GM23338 (cell line): ENCODE data around the gene ALDOA. TPM values are rescaled to one million over a fixed set of nuclear protein-coding genes. Genes with fewer than 3 reads are reported as not detected.
A peak's percentile ranks its signal among the peaks of the same experiment; 100 is the strongest.

ENCODE experiments used
- ATAC-seq: fragments of 200-7000 bp; cut with Tn5 transposase; 3 replicates; pipeline ENCODE4 v1.9.1; 2020
- DNase-seq: peaks from one replicate; pipeline ENCODE4 v3.0.0-alpha.2; 2015; ENCODE audit warnings: low spot score
- H2AFZ ChIP-seq: fragments of 200-600 bp; sonication (generic); 2 replicates; pipeline ENCODE4 v1.8.0; 2016; ENCODE audit warnings: antibody characterized with exemption, mild to moderate bottlenecking, moderate library complexity
- H3F3A ChIP-seq: fragments of 200-600 bp; sonication (generic); replicated peaks from 2 replicates; pipeline ENCODE4 v1.8.0; 2017; ENCODE audit warnings: antibody characterized with exemption, mixed run types, low read depth
- H3K27ac ChIP-seq: fragments of 200-600 bp; sonication (generic); 2 replicates; pipeline ENCODE4 v1.6.1; 2016; ENCODE audit warnings: low read depth
- H3K27me3 ChIP-seq: fragments of 200-600 bp; sonication (generic); 2 replicates; pipeline ENCODE4 v1.8.0; 2016; ENCODE audit warnings: mild to moderate bottlenecking, mixed run types, moderate library complexity; ENCODE audit not compliant: insufficient read depth
- H3K36me3 ChIP-seq: fragments of 200-600 bp; sonication (generic); 2 replicates; pipeline ENCODE4 v1.8.0; 2016; ENCODE audit warnings: mild to moderate bottlenecking; ENCODE audit not compliant: insufficient read depth
- H3K4me1 ChIP-seq: fragments of 200-600 bp; sonication (generic); 2 replicates; pipeline ENCODE4 v1.8.0; 2016; ENCODE audit warnings: mild to moderate bottlenecking, moderate library complexity; ENCODE audit not compliant: insufficient read depth
- H3K4me2 ChIP-seq: fragments of 200-600 bp; sonication (generic); 2 replicates; pipeline ENCODE4 v1.7.1; 2017; ENCODE audit warnings: mixed run types
- H3K4me3 ChIP-seq: fragments of 200-600 bp; sonication (generic); 2 replicates; pipeline ENCODE4 v1.6.1; 2016; ENCODE audit warnings: mixed run types
- H3K79me2 ChIP-seq: fragments of 200-600 bp; sonication (generic); replicated peaks from 2 replicates; pipeline ENCODE4 v1.8.0; 2017; ENCODE audit warnings: mild to moderate bottlenecking; ENCODE audit not compliant: insufficient read depth
- H3K9me2 ChIP-seq: fragments of 200-600 bp; sonication (generic); 2 replicates; pipeline ENCODE4 v1.8.0; 2017; ENCODE audit not compliant: insufficient read depth
- H4K20me1 ChIP-seq: fragments of 200-600 bp; sonication (generic); replicated peaks from 2 replicates; pipeline ENCODE4 v1.8.0; 2017; ENCODE audit warnings: mild to moderate bottlenecking; ENCODE audit not compliant: insufficient read depth
- H3K27ac Mint-ChIP-seq: 2 replicates; pipeline ENCODE4 v1.8.0; 2020; ENCODE audit warnings: inconsistent platforms, mild to moderate bottlenecking, moderate library complexity, mixed read lengths
- H3K27me3 Mint-ChIP-seq: 3 replicates; pipeline ENCODE4 v1.8.0; 2022; ENCODE audit warnings: low read depth, mild to moderate bottlenecking, moderate library complexity, mixed read lengths, inconsistent platforms; ENCODE audit not compliant: insufficient read depth, poor library complexity
- H3K36me3 Mint-ChIP-seq: 3 replicates; pipeline ENCODE4 v1.8.0; 2021; ENCODE audit warnings: low read depth, mild to moderate bottlenecking, inconsistent platforms, moderate library complexity, mixed read lengths
- H3K4me1 Mint-ChIP-seq: 3 replicates; pipeline ENCODE4 v1.8.0; 2020; ENCODE audit warnings: mild to moderate bottlenecking, inconsistent platforms, mixed read lengths
- H3K4me3 Mint-ChIP-seq: 3 replicates; pipeline ENCODE4 v1.8.0; 2021; ENCODE audit warnings: moderate library complexity, mild to moderate bottlenecking, inconsistent platforms, mixed read lengths
- H3K9me3 Mint-ChIP-seq: 3 replicates; pipeline ENCODE4 v1.8.0; 2020; ENCODE audit warnings: moderate library complexity, mild to moderate bottlenecking, inconsistent platforms, mixed read lengths
- CREB1 ChIP-seq: fragments of 250-450 bp; sonication (Bioruptor Pico); IDR thresholded peaks from 2 replicates; pipeline ENCODE4 v1.5.0; 2020; ENCODE audit warnings: low read depth, mild to moderate bottlenecking, moderate library complexity
- EZH2phosphoT487 ChIP-seq: fragments of 200-600 bp; sonication (generic); IDR thresholded peaks from one replicate; pipeline ENCODE4 v1.8.1; 2018; ENCODE audit warnings: antibody characterized with exemption; ENCODE audit not compliant: unreplicated experiment
- NANOG ChIP-seq: IDR thresholded peaks from 2 replicates; pipeline ENCODE4 v1.6.1; 2016; ENCODE audit warnings: antibody characterized with exemption, borderline replicate concordance
- POLR2AphosphoS5 ChIP-seq: IDR thresholded peaks from 2 replicates; pipeline ENCODE4 v1.6.1; 2016; ENCODE audit warnings: antibody characterized with exemption, low read depth
- STAT1 ChIP-seq: IDR thresholded peaks from one replicate; pipeline ENCODE4 v1.6.1; 2016; ENCODE audit warnings: antibody characterized with exemption; ENCODE audit not compliant: unreplicated experiment
- polyA plus RNA-seq: library from polyadenylated mRNA; unstranded; fragments of >200 nt; fragmentation: Nextera tagmentation; extraction: Ambion mirVana; gene quantifications from 2 replicates; pipeline ENCODE4 v1.2.1, GENCODE V29; 2016
- total RNA-seq: library from RNA; depleted of rRNA; stranded (reverse); fragments of >200 nt; shearing (Covaris generic); gene quantifications from 2 replicates; pipeline ENCODE4 v1.2.3, GENCODE V29; 2014
- TF ChIP-seq, protein P1 (sequence below): IDR thresholded peaks from 2 replicates; pipeline ENCODE4 v1.6.1; 2016; ENCODE audit warnings: antibody characterized with exemption
- TF ChIP-seq, protein P2 (sequence below), 2 experiments: fragments of 200-600 bp in 1 of 2; sonication (generic) in 1 of 2; conservative IDR thresholded peaks; 2 replicates each; pipeline versions ENCODE4 v1.5.1 to v1.6.1; 2016 to 2017; ENCODE audit warnings: antibody characterized with exemption in 2 of 2, low read depth in 2 of 2, mild to moderate bottlenecking in 2 of 2, moderate library complexity in 1 of 2

ALDOA gene
- total and polyA plus RNA-seq, 2 experiments from 2014 or later, result 1,054 to 1,306 TPM

DNA sequence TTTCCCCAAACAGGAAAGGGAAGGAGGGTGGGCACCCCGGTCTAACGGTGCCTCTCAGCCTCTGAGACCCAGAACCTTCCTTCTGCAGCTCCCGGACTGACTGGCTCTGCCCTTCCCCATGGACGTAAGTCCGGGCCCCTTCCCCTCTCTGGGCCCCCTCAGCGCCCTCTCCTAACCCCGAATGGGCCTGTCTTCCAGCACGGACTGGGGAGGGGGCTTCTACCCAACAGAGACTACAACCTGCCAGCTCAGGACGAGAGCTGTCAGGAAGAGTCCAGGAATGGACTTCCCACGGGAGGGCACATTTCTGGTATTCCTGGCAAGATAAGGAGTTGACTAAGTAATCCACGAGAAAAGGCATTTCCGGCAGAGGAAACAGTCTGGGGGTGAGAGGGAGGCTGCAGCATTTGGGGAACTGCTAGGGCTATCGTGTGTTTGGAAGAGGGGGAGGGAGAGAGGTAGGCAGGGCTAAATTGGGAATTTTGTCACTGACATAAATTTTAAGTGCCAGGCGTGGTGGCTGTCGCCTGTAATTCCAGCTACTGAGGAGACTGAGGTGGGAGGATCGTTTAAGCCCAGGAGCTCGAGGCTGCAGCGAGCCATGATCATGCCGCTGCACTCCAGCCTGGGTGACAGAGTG is 12.1 kb upstream of the ALDOA start:
- Histone ChIP-seq H4K20me1 (no peaks in the 10 kb centered on the region), H3K36me3 (no peaks in the 10 kb centered on the region), H3K9me2 (no peaks in the 10 kb centered on the region), H3K27me3 (0 out of 2 replicates have a peak, but pooled peaks cover 6% of the 10 kb centered on the region), H3K27ac (no peak overlapping the region), H3K4me1 (peaks cover 6% of the 10 kb centered on the region; the same call in 1 of the 2 replicates), H2AFZ (peak overlapping the region; percentile 95), H3K4me2 (peak overlapping the region; percentile 97), H3F3A (peaks cover 8% of the 10 kb centered on the region), H3K79me2 (no peaks in the 10 kb centered on the region), H3K4me3 (peak overlapping the region; percentile 88)
- peak; percentile 21 for ATAC-seq
- no peaks in the 10 kb centered on the region for H3K9me3 Mint-ChIP-seq
- H3K27me3 Mint-ChIP-seq, result peaks cover 17% of the 10 kb centered on the region
- DNase-seq, result no peak
- TF ChIP-seq STAT1 (no peak), NANOG (no peak)
- TF ChIP-seq, protein P1, sequence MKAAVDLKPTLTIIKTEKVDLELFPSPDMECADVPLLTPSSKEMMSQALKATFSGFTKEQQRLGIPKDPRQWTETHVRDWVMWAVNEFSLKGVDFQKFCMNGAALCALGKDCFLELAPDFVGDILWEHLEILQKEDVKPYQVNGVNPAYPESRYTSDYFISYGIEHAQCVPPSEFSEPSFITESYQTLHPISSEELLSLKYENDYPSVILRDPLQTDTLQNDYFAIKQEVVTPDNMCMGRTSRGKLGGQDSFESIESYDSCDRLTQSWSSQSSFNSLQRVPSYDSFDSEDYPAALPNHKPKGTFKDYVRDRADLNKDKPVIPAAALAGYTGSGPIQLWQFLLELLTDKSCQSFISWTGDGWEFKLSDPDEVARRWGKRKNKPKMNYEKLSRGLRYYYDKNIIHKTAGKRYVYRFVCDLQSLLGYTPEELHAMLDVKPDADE, result no peak
- H3K36me3 Mint-ChIP-seq, result no peaks in the 10 kb centered on the region
- H3K4me3 Mint-ChIP-seq, result peak overlapping the region; percentile 81
- peaks cover 14% of the 10 kb centered on the region for H3K4me1 Mint-ChIP-seq
- no peak overlapping the region for H3K27ac Mint-ChIP-seq

DNA sequence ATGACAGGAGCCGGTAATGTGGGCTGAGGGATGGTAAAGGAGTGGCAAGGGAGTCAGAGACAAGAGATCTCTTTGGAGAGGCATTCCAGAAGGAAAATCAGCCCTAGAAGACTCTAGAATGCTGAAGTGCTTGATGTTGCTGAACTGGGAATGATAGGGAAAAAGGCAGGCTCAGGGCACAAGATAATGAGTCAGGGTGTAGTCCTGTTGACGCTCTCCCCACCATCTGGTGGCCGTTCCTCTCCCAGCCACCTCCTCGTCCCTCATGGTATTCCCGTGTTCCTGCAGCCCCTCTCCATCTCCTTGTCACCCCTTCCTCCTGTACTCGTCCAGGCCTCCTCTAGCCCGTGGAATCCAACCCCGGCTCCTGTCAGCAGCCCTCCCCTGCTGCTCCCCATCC is 11.1 kb upstream of the ALDOA start:
- no peak for DNase-seq
- TF ChIP-seq CREB1 (no peak), EZH2phosphoT487 (no peak), STAT1 (no peak), POLR2AphosphoS5 (no peak)
- peaks cover 19% of the 10 kb centered on the region for H3K27me3 Mint-ChIP-seq
- no peak overlapping the region for H3K4me2 ChIP-seq
- no peak overlapping the region for H3K27ac ChIP-seq
- H3K9me3 Mint-ChIP-seq, result no peaks in the 10 kb centered on the region
- peak overlapping the region; percentile 61 for H3K4me3 Mint-ChIP-seq
- H3K27ac Mint-ChIP-seq, result no peak overlapping the region
- H3K36me3 Mint-ChIP-seq, result no peaks in the 10 kb centered on the region
- ATAC-seq, result no peak
- no peaks in the 10 kb centered on the region for H3K36me3 ChIP-seq
- no peaks in the 10 kb centered on the region for H3K9me2 ChIP-seq
- H3K4me3 ChIP-seq, result no peak overlapping the region
- peaks cover 14% of the 10 kb centered on the region for H3K4me1 Mint-ChIP-seq
- peaks cover 8% of the 10 kb centered on the region for H3F3A ChIP-seq
- peaks cover 6% of the 10 kb centered on the region; the same call in 1 of the 2 replicates for H3K4me1 ChIP-seq
- no peak overlapping the region for H2AFZ ChIP-seq
- no peaks in the 10 kb centered on the region for H3K79me2 ChIP-seq
- H4K20me1 ChIP-seq, result no peaks in the 10 kb centered on the region
- H3K27me3 ChIP-seq, result 0 out of 2 replicates have a peak, but pooled peaks cover 6% of the 10 kb centered on the region

DNA sequence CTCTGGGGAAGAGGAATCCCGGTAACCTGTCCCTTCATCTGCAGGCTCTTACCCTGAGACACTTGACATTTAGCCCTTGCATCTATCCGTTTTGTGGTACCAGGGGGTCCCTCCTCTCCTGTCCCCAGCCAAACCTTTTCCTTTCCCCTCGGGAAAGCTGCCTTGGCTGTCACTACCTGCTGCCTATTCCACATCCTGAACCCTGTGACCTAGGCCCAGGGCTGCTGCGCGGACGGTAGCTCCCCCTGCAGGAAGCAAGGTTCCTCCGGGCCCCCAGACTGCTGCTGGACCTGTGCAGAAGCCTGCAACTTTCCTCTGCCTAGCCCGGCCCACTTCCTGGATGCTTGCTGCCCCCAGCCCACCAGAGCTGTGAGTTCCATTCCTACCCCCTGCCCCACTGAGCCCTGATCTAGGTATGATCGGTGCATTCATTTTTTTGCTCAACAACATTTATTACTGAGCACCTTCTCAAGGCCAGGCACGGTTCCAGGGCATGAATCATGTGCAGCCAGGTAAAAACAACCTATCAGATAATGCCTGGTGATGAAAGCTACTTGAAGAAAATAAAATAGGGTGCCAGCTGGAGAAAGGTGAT is 10.5 kb upstream of the ALDOA start:
- no peak overlapping the region; the same call in 1 of the 2 replicates for H2AFZ ChIP-seq
- H3K9me2 ChIP-seq, result no peaks in the 10 kb centered on the region
- peaks cover 8% of the 10 kb centered on the region for H3F3A ChIP-seq
- TF ChIP-seq, protein P2, sequence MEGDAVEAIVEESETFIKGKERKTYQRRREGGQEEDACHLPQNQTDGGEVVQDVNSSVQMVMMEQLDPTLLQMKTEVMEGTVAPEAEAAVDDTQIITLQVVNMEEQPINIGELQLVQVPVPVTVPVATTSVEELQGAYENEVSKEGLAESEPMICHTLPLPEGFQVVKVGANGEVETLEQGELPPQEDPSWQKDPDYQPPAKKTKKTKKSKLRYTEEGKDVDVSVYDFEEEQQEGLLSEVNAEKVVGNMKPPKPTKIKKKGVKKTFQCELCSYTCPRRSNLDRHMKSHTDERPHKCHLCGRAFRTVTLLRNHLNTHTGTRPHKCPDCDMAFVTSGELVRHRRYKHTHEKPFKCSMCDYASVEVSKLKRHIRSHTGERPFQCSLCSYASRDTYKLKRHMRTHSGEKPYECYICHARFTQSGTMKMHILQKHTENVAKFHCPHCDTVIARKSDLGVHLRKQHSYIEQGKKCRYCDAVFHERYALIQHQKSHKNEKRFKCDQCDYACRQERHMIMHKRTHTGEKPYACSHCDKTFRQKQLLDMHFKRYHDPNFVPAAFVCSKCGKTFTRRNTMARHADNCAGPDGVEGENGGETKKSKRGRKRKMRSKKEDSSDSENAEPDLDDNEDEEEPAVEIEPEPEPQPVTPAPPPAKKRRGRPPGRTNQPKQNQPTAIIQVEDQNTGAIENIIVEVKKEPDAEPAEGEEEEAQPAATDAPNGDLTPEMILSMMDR (conservative IDR thresholded peaks at IDR 0.05; ENCODE audit: low read depth in 2 of 2), result peak; percentile 68 to 88
- TF ChIP-seq STAT1, result no peak
- no peaks in the 10 kb centered on the region for H3K36me3 ChIP-seq
- H3K27me3 ChIP-seq, result 0 out of 2 replicates have a peak, but pooled peaks cover 6% of the 10 kb centered on the region
- H3K79me2 ChIP-seq, result no peaks in the 10 kb centered on the region
- Mint-ChIP-seq H3K9me3 (no peaks in the 10 kb centered on the region), H3K36me3 (no peaks in the 10 kb centered on the region), H3K4me1 (peaks cover 14% of the 10 kb centered on the region), H3K27ac (no peak overlapping the region), H3K27me3 (peaks cover 21% of the 10 kb centered on the region), H3K4me3 (peak overlapping the region; percentile 61; the same call in 2 of the 3 replicates)
- no peak overlapping the region for H3K4me3 ChIP-seq
- ATAC-seq (peak; percentile 94), DNase-seq (peak; percentile 88)
- peak overlapping the region; percentile 26; the same call in 1 of the 2 replicates for H3K4me2 ChIP-seq
- no peak overlapping the region for H3K27ac ChIP-seq
- no peaks in the 10 kb centered on the region for H4K20me1 ChIP-seq
- peaks cover 6% of the 10 kb centered on the region; the same call in 1 of the 2 replicates for H3K4me1 ChIP-seq
